SK-MEL-5 (cell line): ENCODE measurements around the gene PTEN. TPM values are rescaled to one million over a fixed set of nuclear protein-coding genes. Genes with fewer than 3 reads are reported as not detected.
"Not testable (repeated sequence)": the region's sequence is repeated elsewhere in the genome, so short reads cannot be mapped to it uniquely, and the experiment has no call there.

Experiments used
- DNase-seq: peaks from one replicate; pipeline ENCODE4 v3.0.0-alpha.2; 2016; ENCODE audit warnings: low read depth, low spot score
- in situ Hi-C: cut with HindIII; loops from 2 replicates; pipeline ENCODE4 v1.10.0; 2016; ENCODE audit warnings: low sequenced_read_pairs, high pct_unique_total_duplicates, low pct_unique_long_range_greater_than_20kb
- total RNA-seq: library from RNA; depleted of rRNA; stranded (reverse); fragments of >200 nt; shearing (Covaris generic); gene quantifications from 2 replicates; pipeline ENCODE4 v1.2.3, GENCODE V29; 2014

The PTEN gene
- total RNA-seq, 1 experiment from 2014 or later = 52.4 TPM

DNA sequence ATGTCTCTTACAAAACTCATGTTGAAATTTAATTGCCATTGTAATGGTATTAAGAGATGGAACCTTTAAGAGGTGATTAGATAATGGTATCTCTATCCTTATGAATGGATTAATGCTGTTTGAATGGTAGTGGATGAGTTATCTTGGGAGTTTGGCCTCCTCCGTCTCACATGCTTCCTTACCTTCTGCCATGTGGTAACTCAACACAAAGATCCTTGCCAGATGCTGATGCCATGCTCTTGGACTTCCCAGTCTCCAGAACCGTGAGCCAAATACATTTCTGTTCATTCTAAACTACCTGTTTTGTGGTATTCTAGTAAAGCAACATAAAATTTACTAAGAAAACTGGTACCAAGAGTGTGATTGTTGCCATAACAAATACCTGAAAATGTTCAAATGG lies 23.2 kb downstream of the PTEN start:
- in situ Hi-C loops = no loop called here
- no peak for DNase-seq

DNA sequence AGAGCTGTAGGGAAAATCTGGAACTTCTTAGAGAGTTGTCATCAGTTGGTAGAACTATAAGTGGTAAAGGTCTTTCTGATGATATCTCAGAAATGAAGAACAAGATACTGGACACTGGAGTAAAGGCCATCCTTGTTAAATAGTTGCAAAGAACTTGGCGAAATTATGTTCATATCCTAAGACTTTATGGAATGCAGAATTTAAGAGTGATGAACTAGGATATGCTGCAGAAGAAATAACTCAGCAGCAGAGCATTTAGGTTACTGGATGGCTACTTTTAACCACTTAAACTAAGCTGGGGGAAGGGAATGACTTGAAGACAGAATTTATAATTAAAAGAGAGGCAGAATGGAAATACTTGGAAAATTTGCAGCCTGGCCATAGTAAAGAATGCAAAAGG lies 23.7 kb downstream of the PTEN start:
- in situ Hi-C loops = no loop called here

GRCh38 chr10:87887548-87888289 lies 24.3 kb downstream of the PTEN start:
- no peak for DNase-seq
- in situ Hi-C loops = no loop called here

More for the DNA sequence above, 23.7 kb downstream of the PTEN start:
- no peak for DNase-seq

GRCh38 chr10:87895430-87895829 lies 32.0 kb downstream of the PTEN start:
- DNase-seq = no peak
- in situ Hi-C loops = no loop called here

DNA sequence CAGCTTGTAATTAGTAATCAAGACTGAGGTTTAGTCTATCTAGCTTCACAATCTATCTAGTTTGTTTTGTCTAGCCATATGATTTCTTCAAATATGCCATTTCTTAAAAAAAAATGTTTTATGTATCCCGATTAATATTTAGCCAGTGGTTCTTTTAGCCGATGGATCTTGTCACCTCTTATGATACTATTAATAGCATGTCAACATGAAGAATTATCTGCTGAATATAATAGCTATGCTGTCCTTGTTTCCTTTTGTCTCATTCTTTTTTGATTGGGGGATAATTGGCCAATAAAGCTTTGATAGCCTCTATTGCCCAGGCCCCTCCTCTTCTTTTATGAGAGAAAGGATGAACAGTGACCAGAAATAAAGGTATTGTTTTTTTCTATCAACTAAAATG lies 32.8 kb downstream of the PTEN start:
- no peak for DNase-seq
- in situ Hi-C loops = no loop called here

DNA sequence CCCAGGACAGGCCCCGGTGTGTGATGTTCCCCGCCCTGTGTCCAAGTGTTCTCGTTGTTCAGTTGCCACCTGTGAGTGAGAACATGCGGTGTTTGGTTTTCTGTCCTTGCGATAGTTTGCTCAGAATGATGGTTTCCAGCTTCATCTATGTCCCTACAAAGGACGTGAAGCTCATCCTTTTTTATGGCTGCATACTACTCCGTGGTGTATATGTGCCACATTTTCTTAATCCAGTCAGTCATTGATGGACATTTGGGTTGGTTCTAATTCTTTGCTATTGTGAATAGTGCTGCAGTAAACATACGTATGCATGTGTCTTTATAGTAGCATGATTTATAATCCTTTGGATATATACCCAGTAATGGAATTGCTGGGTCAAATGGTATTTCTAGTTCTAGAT lies 34.5 kb downstream of the PTEN start:
- DNase-seq, in situ Hi-C loops: not testable (repeated sequence)

DNA sequence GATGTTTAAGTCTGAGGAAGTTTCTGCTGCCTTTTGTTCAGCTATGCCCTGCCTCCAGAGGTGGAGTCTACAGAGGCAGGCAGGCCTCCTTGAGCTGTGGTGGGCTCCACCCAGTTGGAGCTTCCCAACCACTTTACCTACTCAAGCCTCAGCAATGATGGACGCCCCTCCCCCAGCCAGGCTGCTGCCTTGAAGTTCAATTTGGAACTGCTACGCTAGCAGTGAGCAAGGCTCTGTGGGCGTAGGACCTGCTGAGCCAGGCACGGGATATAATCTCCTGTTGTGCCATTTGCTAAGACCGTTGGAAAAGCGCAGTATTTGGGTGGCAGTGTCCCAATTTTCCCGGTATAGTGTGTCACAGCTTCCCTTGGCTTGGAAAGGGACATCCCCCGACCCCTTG lies 40.0 kb downstream of the PTEN start:
- DNase-seq, in situ Hi-C loops: not testable (repeated sequence)

- no peak for DNase-seq
- in situ Hi-C loops = no loop called here
Measured at GRCh38 chr10:87913156-87913921, 49.9 kb downstream of the PTEN start.

DNA sequence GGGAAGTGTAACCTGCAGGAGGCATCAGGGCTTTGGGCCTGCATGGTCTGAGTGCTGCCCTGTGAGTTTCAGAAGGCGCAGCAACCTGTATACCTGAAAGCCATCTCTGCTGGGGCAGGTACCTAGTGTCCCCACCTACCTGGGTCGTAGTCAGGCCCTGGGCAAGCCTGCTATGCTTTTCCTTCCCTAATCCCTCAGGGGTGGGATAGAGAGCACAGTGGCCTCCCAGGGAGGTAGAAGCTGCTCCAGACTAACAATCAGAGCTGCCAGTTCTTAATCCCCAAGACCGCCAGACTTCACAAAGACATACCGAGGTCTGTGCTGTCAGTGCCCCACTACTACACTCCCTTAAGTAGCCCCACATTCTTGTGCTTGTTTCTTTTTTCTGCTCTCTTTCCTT lies 52.0 kb downstream of the PTEN start:
- in situ Hi-C loops = no loop called here
- DNase-seq = no peak

DNA sequence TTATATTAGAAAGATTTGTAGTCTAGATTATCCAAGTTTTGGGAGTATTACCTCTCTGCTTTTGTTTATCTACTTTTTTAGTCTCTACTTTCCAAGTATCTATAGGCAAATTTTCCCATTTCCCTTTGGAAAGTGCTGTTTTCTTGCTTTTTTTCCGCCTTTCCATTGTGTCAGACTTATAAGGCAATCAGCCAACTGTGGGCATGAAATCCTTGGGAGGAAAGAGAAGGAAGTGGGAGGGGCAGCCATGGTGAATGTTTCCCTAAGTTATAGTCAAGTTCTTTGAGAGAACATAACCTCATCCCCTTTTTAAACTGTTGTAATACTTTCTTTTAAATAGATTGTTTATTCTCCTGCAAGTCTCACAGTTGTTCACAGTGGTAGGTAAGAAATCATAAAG lies 52.6 kb downstream of the PTEN start:
- DNase-seq = no peak
- in situ Hi-C loops = no loop called here

- DNase-seq = no peak
- in situ Hi-C loops = no loop called here
Measured at GRCh38 chr10:87916515-87916914, 53.1 kb downstream of the PTEN start.

GRCh38 chr10:87918254-87918859 lies 54.9 kb downstream of the PTEN start:
- DNase-seq = no peak
- in situ Hi-C loops = no loop called here

DNA sequence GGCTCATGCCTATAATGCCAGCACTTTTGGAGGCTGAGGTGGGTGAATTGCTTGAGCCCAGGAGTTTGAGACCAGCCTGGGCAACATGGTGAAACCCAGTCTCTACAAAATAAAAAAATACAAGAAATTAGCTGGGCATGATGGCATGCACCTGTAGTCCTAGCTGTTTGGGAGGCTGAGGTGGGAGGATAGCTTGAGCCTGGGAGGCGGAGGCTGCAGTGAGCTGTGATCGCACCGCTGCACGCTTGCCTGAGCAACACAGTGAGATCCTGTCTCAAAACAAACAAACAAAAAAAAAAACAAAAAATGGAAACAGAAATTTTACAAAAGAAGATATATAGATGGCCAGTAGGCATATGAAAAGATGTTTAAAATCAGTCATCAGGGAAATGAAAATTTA lies 57.1 kb downstream of the PTEN start:
- DNase-seq = no peak
- in situ Hi-C loops = no loop called here

- no peak for DNase-seq
- in situ Hi-C loops = no loop called here
Measured at GRCh38 chr10:87921931-87922688, 58.7 kb downstream of the PTEN start.

DNA sequence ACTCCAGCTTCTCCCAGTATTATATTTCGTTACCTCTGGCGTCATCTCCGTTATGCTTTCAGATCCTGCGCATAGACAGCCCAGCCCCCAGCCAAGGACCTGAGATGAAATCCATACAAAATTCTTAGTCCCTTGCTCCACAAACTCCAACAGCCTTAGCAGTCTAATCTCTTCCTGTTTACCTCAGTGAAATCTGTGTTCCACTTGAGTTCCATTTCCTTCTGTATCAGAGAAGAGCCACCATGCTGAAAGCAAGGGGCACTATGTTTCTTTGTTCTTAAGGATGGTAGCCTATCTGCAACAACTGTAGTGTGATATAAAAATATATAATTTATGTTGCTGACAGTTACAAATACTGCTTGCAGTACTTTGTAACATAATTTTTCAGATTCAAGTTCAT lies 59.8 kb downstream of the PTEN start:
- in situ Hi-C loops = no loop called here
- DNase-seq = no peak

DNA sequence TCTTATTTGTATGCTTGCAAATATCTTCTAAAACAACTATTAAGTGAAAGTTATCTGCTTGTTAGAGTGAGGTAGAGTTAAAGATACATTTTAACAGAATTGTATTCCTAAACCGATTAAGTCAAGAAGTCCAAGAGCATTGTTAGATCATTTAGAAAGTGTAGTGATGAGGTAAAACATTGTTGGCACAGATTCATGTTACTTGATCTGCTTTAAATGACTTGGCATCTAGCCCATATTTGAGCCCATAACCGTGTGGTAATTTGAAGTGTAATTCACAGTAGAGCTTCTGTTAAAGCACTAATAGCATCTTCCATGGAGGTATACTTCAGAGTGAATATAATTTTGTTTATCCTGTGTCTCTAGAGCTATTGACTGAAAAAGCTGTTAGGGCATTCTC lies 62.1 kb downstream of the PTEN start:
- peak; percentile 15 for DNase-seq
- in situ Hi-C loops = no loop called here

GRCh38 chr10:87927091-87927490 lies 63.7 kb downstream of the PTEN start:
- DNase-seq = no peak
- in situ Hi-C loops = no loop called here

- DNase-seq = no peak
- in situ Hi-C loops = no loop called here
Measured at GRCh38 chr10:87928996-87929395, 65.6 kb downstream of the PTEN start.
